Heart left ventricle (tissue), 16 donors: ENCODE results near the gene STPG1. TPM values are rescaled to one million over a fixed set of nuclear protein-coding genes. Genes with fewer than 3 reads are reported as not detected.

Source experiments
- ATAC-seq, 4 donors: fragments of 200-7000 bp; cut with Tn5 transposase; one replicate each; pipeline ENCODE4 v1.9.1; 2020 to 2022; ENCODE audit warnings: moderate library complexity in 4 of 4, mild to moderate bottlenecking in 3 of 4, moderate number of reproducible peaks in 1 of 4
- DNase-seq, 5 donors: peaks; one replicate each; pipeline ENCODE4 v3.0.0-alpha.2; 2020
- H3K27ac ChIP-seq, 12 donors: fragments of 200-600 bp; sonication (generic) in 4 of 12; one replicate each; pipeline versions ENCODE4 v1.5.0 to v1.8.0; 2016 to 2022; ENCODE audit warnings: mild to moderate bottlenecking in 2 of 12
- H3K27me3 ChIP-seq, 9 donors: fragments of 200-600 bp; sonication (generic) in 2 of 9; one replicate each; pipeline versions ENCODE4 v1.5.1 to v1.8.0; 2016 to 2022; ENCODE audit warnings: mild to moderate bottlenecking in 3 of 9
- H3K36me3 ChIP-seq, 9 donors: fragments of 200-600 bp; sonication (generic) in 2 of 9; one replicate each; pipeline versions ENCODE4 v1.5.0 to v1.8.0; 2018 to 2022; ENCODE audit warnings: mild to moderate bottlenecking in 2 of 9
- H3K4me1 ChIP-seq, 12 donors: fragments of 200-600 bp; sonication (generic) in 4 of 12; one replicate each; pipeline versions ENCODE4 v1.5.0 to v1.8.0; 2016 to 2022; ENCODE audit warnings: mild to moderate bottlenecking in 3 of 12
- H3K4me3 ChIP-seq, 12 donors: fragments of 200-600 bp; sonication (generic) in 4 of 12; one replicate each; pipeline versions ENCODE4 v1.5.0 to v1.8.0; 2017 to 2022; ENCODE audit warnings: mild to moderate bottlenecking in 9 of 12, moderate library complexity in 4 of 12
- H3K9me3 ChIP-seq, 12 donors: fragments of 200-600 bp; sonication (generic) in 4 of 12; one replicate each; pipeline versions ENCODE4 v1.5.0 to v1.8.0; 2016 to 2022; ENCODE audit warnings: mild to moderate bottlenecking in 1 of 12
- POLR2A ChIP-seq, 2 donors: fragments of 450-650 bp; IDR thresholded peaks; one replicate each; pipeline ENCODE4 v1.6.1; 2017; ENCODE audit warnings: antibody characterized with exemption in 2 of 2, mild to moderate bottlenecking in 2 of 2, moderate library complexity in 2 of 2
- WGBS, 4 donors: extraction: QIAGEN DNeasy Blood & Tissue Kit in 2 of 4; methylation state at CpG; one replicate each; pipeline versions ENCODE4 v1.1.5 to v1.1.7; 2013 to 2018; 5-methylcytosine and 5-hydroxymethylcytosine counted together
- intact Hi-C, 10 donors: fragments of 100-400 bp; cut with DNase I; formaldehyde crosslinking; loops; one replicate each; pipeline versions ENCODE4 v1.11.1 to v1.14.2; 2022
- polyA plus RNA-seq, 2 donors: library from polyadenylated mRNA; stranded (reverse); fragments of 200-250 nt; gene quantifications; one replicate each; pipeline ENCODE4 v1.2.3, GENCODE V29; 2013
- total RNA-seq, 9 donors: library from RNA; depleted of rRNA in 2 of 9; stranded (reverse); fragments of >200 nt in 2 of 9; fragmentation: NEBNext Ultra II Directional in 3 of 9; extraction: Animal tissue kit (Norgen Biotek cat#: 25700) in 3 of 9; gene quantifications; one replicate each; pipeline versions ENCODE4 v1.1.0 to v1.2.4, GENCODE V29; 2016 to 2023
- TF ChIP-seq, protein P1 (sequence below), 12 donors: fragments of 200-600 bp; sonication (generic) in 4 of 12; IDR thresholded peaks; one replicate each; pipeline versions ENCODE4 v1.5.0 to v1.8.0; 2018 to 2022; ENCODE audit warnings: antibody characterized with exemption in 12 of 12, mild to moderate bottlenecking in 5 of 12
- donor health status: ischemic (EF 13 %, LVEDD 7.1; RV severe dilation, severe dysfunction).
- donor health status: healthy with polysubstance abuse.
- donor health status: DM: no; HTN: yes; CAD: no.
- donor health status: DM: no; HTN: no; CAD: no.
- donor health status: ischemic (EF 25% LVEDD 6.9; RV normal size, moderate dysfunction).
- donor health status: ischemic (EF 25% LVEDD 5.7; RV mildly dilated, moderate dysfunction).
- donor health status: healthy.
- donor health status: DM: yes; HTN: yes; CAD: no.
- donor health status: ischemic (EF 35%, LVEDD 5.7; RV mildly dilated, moderate dysfunction).
- donor health status: nonischemic (EF 11% LVEDD 7.7; RV severe dilation, severe dysfunction).
- donor health status: DM: yes; HTN: yes; CAD: no.
- donor health status: PGD.
- donor health status: ischemic (EF 29% LVEDD 5.4; RV normal size, mild dysfunction).
- donor health status: nonischemic (EF 23%, LVEDD 6.1; RV moderate dilation, normal function).

Gene STPG1
- total and polyA plus RNA-seq, 11 donors, result 3.8 to 6.9 (median 4.8) TPM

DNA sequence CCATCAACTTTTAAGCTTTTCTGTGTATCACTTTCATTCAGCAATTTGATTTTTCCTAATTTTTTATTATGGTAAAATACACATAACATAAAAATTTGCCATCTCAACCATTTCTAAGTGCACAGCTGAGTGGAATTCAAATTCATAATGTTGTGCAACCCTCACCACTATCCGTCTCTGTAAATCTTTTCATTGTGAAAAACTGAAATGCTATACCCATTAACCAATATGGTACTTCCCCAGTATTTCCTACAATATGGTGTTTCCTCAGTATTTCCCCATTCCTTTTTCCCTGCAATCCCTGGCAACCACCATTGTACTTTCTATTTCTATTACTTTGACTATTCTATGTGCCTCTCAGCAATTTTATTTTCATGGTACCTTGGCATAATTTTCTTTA lies 6.8 kb downstream of the STPG1 start:
- H3K36me3 ChIP-seq, result no peaks in the 10 kb centered on the region
- ATAC-seq (no peak), DNase-seq (no peak)
- H3K4me3 ChIP-seq, result no peak overlapping the region
- H3K27me3 ChIP-seq, result no peaks in the 10 kb centered on the region
- 89 to 99% (median 94%) methylated on average over 1 of the region's 1 CpG for WGBS, 4 donors
- no peak overlapping the region for H3K27ac ChIP-seq
- peaks cover 0 to 12% (median 0%) of the 10 kb centered on the region in 12 donors for H3K9me3 ChIP-seq
- TF ChIP-seq POLR2A (IDR thresholded peaks at IDR 0.05), result no peak
- TF ChIP-seq, protein P1, sequence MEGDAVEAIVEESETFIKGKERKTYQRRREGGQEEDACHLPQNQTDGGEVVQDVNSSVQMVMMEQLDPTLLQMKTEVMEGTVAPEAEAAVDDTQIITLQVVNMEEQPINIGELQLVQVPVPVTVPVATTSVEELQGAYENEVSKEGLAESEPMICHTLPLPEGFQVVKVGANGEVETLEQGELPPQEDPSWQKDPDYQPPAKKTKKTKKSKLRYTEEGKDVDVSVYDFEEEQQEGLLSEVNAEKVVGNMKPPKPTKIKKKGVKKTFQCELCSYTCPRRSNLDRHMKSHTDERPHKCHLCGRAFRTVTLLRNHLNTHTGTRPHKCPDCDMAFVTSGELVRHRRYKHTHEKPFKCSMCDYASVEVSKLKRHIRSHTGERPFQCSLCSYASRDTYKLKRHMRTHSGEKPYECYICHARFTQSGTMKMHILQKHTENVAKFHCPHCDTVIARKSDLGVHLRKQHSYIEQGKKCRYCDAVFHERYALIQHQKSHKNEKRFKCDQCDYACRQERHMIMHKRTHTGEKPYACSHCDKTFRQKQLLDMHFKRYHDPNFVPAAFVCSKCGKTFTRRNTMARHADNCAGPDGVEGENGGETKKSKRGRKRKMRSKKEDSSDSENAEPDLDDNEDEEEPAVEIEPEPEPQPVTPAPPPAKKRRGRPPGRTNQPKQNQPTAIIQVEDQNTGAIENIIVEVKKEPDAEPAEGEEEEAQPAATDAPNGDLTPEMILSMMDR (IDR thresholded peaks at IDR 0.05), result no peak
- no peaks in the 10 kb centered on the region for H3K4me1 ChIP-seq
- intact Hi-C loops, result no loop called here

- TF ChIP-seq POLR2A (IDR thresholded peaks at IDR 0.05), result no peak
- TF ChIP-seq, protein P1 (IDR thresholded peaks at IDR 0.05), result no peak
- Histone ChIP-seq H3K27me3 (no peaks in the 10 kb centered on the region), H3K4me1 (no peaks in the 10 kb centered on the region), H3K27ac (no peak overlapping the region), H3K9me3 (peaks cover 0 to 12% (median 0%) of the 10 kb centered on the region in 12 donors), H3K36me3 (peaks cover 0 to 26% (median 0%) of the 10 kb centered on the region in 9 donors), H3K4me3 (no peak overlapping the region)
- 85 to 93% (median 88%) methylated on average over 4 of the region's 4 CpGs for WGBS, 4 donors
- DNase-seq (no peak), ATAC-seq (no peak)
- intact Hi-C loops, result no loop called here
These were observed 9.8 kb downstream of the STPG1 start for GRCh38 chr1:24403806-24404205.

DNA sequence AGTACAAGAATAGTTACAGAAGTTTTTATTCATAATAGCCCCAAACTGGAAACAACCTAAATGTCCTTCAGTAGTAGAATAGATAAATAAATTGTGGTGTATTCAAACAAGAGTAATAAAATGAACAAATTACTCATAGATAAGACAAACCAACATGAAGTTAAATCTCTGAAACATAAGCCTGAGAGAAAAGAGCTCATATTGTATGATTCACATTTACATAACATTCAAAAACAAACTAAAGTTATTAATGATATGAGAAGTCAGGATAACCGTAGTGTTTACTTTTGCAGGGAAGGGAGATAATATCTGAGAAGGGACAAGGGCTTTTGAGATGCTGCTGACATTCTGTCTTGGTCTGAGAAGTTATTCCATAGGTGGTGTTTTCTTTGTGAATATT lies 13.5 kb downstream of the STPG1 start:
- DNase-seq, result no peak
- intact Hi-C loops, result no loop called here
- no peak for TF ChIP-seq POLR2A (IDR thresholded peaks at IDR 0.05)
- TF ChIP-seq, protein P1 (IDR thresholded peaks at IDR 0.05), result no peak
- no peak for ATAC-seq
- Histone ChIP-seq H3K9me3 (no peaks in the 10 kb centered on the region), H3K4me3 (no peak overlapping the region), H3K4me1 (no peaks in the 10 kb centered on the region), H3K27ac (no peak overlapping the region), H3K36me3 (peaks cover 0 to 27% (median 0%) of the 10 kb centered on the region in 9 donors), H3K27me3 (no peaks in the 10 kb centered on the region)
- 65 to 86% (median 81%) methylated on average over 1 of the region's 1 CpG for WGBS, 4 donors

DNA sequence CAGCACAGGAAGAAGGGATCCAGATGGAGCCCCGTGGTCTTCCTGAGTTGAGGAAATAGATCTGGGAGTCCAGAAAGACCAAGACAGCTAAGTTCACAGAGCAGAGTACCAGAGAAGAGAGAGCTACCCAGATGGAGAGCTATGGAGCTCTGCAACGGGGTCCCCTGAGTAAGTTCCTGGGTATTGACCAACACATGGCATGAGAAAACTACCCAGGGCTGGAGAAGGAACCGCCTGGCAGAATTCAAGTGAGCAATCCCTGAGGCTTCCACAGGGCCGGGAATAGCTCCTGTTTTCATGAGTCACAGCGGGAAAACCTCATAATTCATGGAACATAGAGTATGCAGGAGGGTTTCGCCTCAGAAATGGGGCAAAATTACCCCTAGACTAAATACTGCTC lies 19.7 kb downstream of the STPG1 start:
- no peak overlapping the region for H3K4me3 ChIP-seq
- no peak overlapping the region for H3K27ac ChIP-seq
- no peak for DNase-seq
- no peak for TF ChIP-seq POLR2A (IDR thresholded peaks at IDR 0.05)
- TF ChIP-seq, protein P1 (IDR thresholded peaks at IDR 0.05), result no peak
- peaks cover 0 to 21% (median 14%) of the 10 kb centered on the region in 12 donors for H3K4me1 ChIP-seq
- peaks cover 0 to 3% (median 0%) of the 10 kb centered on the region in 9 donors for H3K36me3 ChIP-seq
- intact Hi-C loops, result loop anchor here in 7 of 10 donors (5.0 to 10.0 kb wide), 4 partner anchors 241 to 322 kb away; no protein-coding TSS in a partner anchor
- no peak for ATAC-seq
- H3K27me3 ChIP-seq, result no peaks in the 10 kb centered on the region
- WGBS, 4 donors, result 68 to 82% (median 79%) methylated on average over 6 of the region's 6 CpGs
- H3K9me3 ChIP-seq, result no peaks in the 10 kb centered on the region
